K562 (cell line): ENCODE data around the gene HEMGN. TPM values are rescaled to one million over a fixed set of nuclear protein-coding genes. Genes with fewer than 3 reads are reported as not detected.

Experiments used
- BRD9 ChIP-seq: fragments of 450-650 bp; IDR thresholded peaks from 2 replicates; pipeline ENCODE4 v1.6.1; 2018; ENCODE audit warnings: low read depth; ENCODE audit not compliant: partially characterized antibody
- DACH1 ChIP-seq: fragments of 450-650 bp; IDR thresholded peaks from 2 replicates; pipeline ENCODE4 v1.6.1; 2018; ENCODE audit not compliant: partially characterized antibody
- HDAC2 ChIP-seq: fragments of 450-650 bp; IDR thresholded peaks from 2 replicates; pipeline ENCODE4 v1.6.1; 2016; ENCODE audit warnings: mild to moderate bottlenecking
- HMG20B ChIP-seq: fragments of 250-450 bp; sonication (Bioruptor Pico); IDR thresholded peaks from 2 replicates; pipeline ENCODE4 v1.5.0; 2021; ENCODE audit warnings: mild to moderate bottlenecking
- HMGXB4 ChIP-seq: sonication (generic); formaldehyde crosslinking; IDR thresholded peaks from 2 replicates; pipeline ENCODE4 v1.8.1; 2023; ENCODE audit warnings: mild to moderate bottlenecking, missing genetic modification reagents
- IFI16 ChIP-seq: fragments of 250-450 bp; sonication (Bioruptor Pico); IDR thresholded peaks from 2 replicates; pipeline ENCODE4 v2.1.2; 2022; ENCODE audit warnings: mild to moderate bottlenecking, inconsistent platforms
- L3MBTL2 ChIP-seq: fragments of 450-650 bp; IDR thresholded peaks from 2 replicates; pipeline ENCODE4 v1.6.1; 2016; ENCODE audit warnings: mild to moderate bottlenecking, moderate library complexity
- NR2F6 ChIP-seq: fragments of 450-650 bp; formaldehyde crosslinking; IDR thresholded peaks from 2 replicates; pipeline ENCODE4 v1.4.0; 2020; ENCODE audit warnings: mild to moderate bottlenecking
- SETDB1 ChIP-seq: IDR thresholded peaks from one replicate; pipeline ENCODE4 v1.6.1; 2012; ENCODE audit warnings: low read length, control low read depth, inconsistent platforms
- SLC30A9 ChIP-seq: fragments of 250-450 bp; sonication (Bioruptor Pico); IDR thresholded peaks from 2 replicates; pipeline ENCODE4 v1.8.0; 2022; ENCODE audit warnings: mild to moderate bottlenecking, moderate library complexity
- SRF ChIP-seq, 2 experiments: fragments of 250-450, 450-650 bp in 1 of 2; sonication (Bioruptor Pico) in 1 of 2; sonication (generic) in 1 of 2; formaldehyde crosslinking; IDR thresholded peaks; 2 replicates each; pipeline versions ENCODE4 v1.5.0 to v1.5.1; 2020 to 2022; ENCODE audit warnings: mild to moderate bottlenecking in 1 of 2, missing genetic modification reagents in 1 of 2
- TEAD1 ChIP-seq, 2 experiments: fragments of 450-650 bp in 1 of 2; sonication (generic) in 1 of 2; formaldehyde crosslinking; IDR thresholded peaks; 2 replicates each; pipeline versions ENCODE4 v1.4.0 to v1.8.0; 2020 to 2022; ENCODE audit warnings: mild to moderate bottlenecking in 2 of 2, missing genetic modification reagents in 1 of 2
- ZEB2 ChIP-seq: fragments of 450-650 bp; IDR thresholded peaks from 2 replicates; pipeline ENCODE4 v1.6.1; 2016
- ZFP1 ChIP-seq: fragments of 450-650 bp; formaldehyde crosslinking; IDR thresholded peaks from 2 replicates; pipeline ENCODE4 v1.4.0; 2020; ENCODE audit warnings: mild to moderate bottlenecking, mixed read lengths
- ZNF277 ChIP-seq: fragments of 250-450 bp; sonication (Bioruptor Pico); IDR thresholded peaks from 2 replicates; pipeline ENCODE4 v1.8.0; 2022; ENCODE audit warnings: inconsistent platforms, mild to moderate bottlenecking, moderate library complexity, borderline replicate concordance
- ZSCAN29 ChIP-seq: fragments of 450-650 bp; IDR thresholded peaks from 2 replicates; pipeline ENCODE4 v1.6.1; 2017
- polyA plus RNA-seq, 8 experiments: library from polyadenylated mRNA; depleted of rRNA in 4 of 8; stranded (reverse) in 5 of 8; unstranded in 3 of 8; fragments of >200 nt; fragmentation: Nextera tagmentation in 2 of 8; fragmentation: Illumina TruSeq in 1 of 8; extraction: Ambion mirVana in 2 of 8; extraction: Trizol in 1 of 8; gene quantifications; 2 replicates each; pipeline versions ENCODE4 v1.2.1 to v1.2.3, GENCODE V29; 2011 to 2014; ENCODE audit warnings: inconsistent platforms in 1 of 8, missing spikeins in 1 of 8
- total RNA-seq, 7 experiments: library from RNA; depleted of rRNA in 6 of 7; stranded (reverse); fragments of >200 nt in 6 of 7; fragmentation: Illumina TruSeq in 2 of 7; extraction: Trizol in 2 of 7; gene quantifications; 2 replicates each; pipeline versions ENCODE4 v1.2.1 to v1.2.3, GENCODE V29; 2011 to 2021; ENCODE audit warnings: low replicate concordance in 1 of 7
- TF ChIP-seq, protein P1 (sequence below): fragments of 450-650 bp; IDR thresholded peaks from 2 replicates; pipeline ENCODE4 v1.7.1; 2018; ENCODE audit warnings: mild to moderate bottlenecking, low read depth; ENCODE audit not compliant: partially characterized antibody
- TF ChIP-seq, protein P2 (sequence below): sonication (generic); formaldehyde crosslinking; IDR thresholded peaks from 2 replicates; pipeline ENCODE4 v1.8.0; 2023; ENCODE audit warnings: missing genetic modification reagents, mild to moderate bottlenecking, borderline replicate concordance

HEMGN gene
- total and polyA plus RNA-seq, 9 of the 15 experiments (the other 6 are each of a cell fraction or from before 2014, with no cell fraction given), result 56.3 to 258 (median 137) TPM

DNA sequence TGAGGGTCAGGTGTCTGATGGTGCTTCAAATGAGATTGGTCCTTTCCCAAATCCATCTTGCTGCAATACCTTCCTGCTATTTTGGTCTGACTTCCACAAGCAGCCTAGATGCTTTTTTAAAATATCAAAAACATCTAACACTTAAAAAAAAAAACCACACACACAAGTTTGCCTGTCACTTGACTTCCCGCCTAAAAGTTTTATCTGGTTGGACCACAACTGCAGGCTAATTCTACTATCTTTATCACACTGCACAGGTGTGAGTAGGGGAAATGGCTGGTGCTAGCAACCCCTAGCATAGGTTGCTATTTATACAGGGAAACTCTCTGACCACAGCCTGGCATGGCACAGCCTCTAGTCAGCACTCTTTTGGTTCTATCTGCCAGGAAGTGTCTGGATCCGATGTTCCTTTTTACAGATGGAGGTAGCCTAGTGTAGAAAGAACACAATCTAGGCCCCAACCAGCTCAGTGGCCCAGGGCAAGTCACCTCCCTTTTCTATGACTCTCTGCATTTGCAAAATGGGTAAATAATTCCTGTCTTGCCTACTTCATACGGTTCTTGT, at the start of gene HEMGN (continued):
- TF ChIP-seq, protein P1, sequence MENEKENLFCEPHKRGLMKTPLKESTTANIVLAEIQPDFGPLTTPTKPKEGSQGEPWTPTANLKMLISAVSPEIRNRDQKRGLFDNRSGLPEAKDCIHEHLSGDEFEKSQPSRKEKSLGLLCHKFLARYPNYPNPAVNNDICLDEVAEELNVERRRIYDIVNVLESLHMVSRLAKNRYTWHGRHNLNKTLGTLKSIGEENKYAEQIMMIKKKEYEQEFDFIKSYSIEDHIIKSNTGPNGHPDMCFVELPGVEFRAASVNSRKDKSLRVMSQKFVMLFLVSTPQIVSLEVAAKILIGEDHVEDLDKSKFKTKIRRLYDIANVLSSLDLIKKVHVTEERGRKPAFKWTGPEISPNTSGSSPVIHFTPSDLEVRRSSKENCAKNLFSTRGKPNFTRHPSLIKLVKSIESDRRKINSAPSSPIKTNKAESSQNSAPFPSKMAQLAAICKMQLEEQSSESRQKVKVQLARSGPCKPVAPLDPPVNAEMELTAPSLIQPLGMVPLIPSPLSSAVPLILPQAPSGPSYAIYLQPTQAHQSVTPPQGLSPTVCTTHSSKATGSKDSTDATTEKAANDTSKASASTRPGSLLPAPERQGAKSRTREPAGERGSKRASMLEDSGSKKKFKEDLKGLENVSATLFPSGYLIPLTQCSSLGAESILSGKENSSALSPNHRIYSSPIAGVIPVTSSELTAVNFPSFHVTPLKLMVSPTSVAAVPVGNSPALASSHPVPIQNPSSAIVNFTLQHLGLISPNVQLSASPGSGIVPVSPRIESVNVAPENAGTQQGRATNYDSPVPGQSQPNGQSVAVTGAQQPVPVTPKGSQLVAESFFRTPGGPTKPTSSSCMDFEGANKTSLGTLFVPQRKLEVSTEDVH, result peak; percentile 93
- TF ChIP-seq ZNF277 (CRISPR knock-in tag) (no peak), ZEB2 (peak; percentile 95), TEAD1 (CRISPR knock-in tag; IDR thresholded peaks at IDR 0.05) (0 out of 4 replicates have a peak, but pooled peaks have one; percentile 42 to 61), SRF (CRISPR knock-in tag; IDR thresholded peaks at IDR 0.05) (no peak), SLC30A9 (CRISPR knock-in tag) (no peak), IFI16 (CRISPR knock-in tag) (no peak), HMGXB4 (no peak), SETDB1 (no peak), DACH1 (no peak), ZFP1 (CRISPR knock-in tag) (no peak), NR2F6 (no peak), L3MBTL2 (peak; percentile 85), BRD9 (peak; percentile 84), ZSCAN29 (no peak), HDAC2 (peak; percentile 91), HMG20B (no peak)
- TF ChIP-seq, protein P2, sequence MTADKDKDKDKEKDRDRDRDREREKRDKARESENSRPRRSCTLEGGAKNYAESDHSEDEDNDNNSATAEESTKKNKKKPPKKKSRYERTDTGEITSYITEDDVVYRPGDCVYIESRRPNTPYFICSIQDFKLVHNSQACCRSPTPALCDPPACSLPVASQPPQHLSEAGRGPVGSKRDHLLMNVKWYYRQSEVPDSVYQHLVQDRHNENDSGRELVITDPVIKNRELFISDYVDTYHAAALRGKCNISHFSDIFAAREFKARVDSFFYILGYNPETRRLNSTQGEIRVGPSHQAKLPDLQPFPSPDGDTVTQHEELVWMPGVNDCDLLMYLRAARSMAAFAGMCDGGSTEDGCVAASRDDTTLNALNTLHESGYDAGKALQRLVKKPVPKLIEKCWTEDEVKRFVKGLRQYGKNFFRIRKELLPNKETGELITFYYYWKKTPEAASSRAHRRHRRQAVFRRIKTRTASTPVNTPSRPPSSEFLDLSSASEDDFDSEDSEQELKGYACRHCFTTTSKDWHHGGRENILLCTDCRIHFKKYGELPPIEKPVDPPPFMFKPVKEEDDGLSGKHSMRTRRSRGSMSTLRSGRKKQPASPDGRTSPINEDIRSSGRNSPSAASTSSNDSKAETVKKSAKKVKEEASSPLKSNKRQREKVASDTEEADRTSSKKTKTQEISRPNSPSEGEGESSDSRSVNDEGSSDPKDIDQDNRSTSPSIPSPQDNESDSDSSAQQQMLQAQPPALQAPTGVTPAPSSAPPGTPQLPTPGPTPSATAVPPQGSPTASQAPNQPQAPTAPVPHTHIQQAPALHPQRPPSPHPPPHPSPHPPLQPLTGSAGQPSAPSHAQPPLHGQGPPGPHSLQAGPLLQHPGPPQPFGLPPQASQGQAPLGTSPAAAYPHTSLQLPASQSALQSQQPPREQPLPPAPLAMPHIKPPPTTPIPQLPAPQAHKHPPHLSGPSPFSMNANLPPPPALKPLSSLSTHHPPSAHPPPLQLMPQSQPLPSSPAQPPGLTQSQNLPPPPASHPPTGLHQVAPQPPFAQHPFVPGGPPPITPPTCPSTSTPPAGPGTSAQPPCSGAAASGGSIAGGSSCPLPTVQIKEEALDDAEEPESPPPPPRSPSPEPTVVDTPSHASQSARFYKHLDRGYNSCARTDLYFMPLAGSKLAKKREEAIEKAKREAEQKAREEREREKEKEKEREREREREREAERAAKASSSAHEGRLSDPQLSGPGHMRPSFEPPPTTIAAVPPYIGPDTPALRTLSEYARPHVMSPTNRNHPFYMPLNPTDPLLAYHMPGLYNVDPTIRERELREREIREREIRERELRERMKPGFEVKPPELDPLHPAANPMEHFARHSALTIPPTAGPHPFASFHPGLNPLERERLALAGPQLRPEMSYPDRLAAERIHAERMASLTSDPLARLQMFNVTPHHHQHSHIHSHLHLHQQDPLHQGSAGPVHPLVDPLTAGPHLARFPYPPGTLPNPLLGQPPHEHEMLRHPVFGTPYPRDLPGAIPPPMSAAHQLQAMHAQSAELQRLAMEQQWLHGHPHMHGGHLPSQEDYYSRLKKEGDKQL, result no peak
